ENCODE measurements around the gene FLNB.

The FLNB gene

GRCh38 chr3:58144478-58145325 lies 136.5 kb downstream of the FLNB start:
- DNase-seq, result peak; percentile 35 to 68

- no peak for DNase-seq
Measured at GRCh38 chr3:58148049-58148448, 139.8 kb downstream of the FLNB start.

GRCh38 chr3:58150130-58150809 lies 142.0 kb downstream of the FLNB start:
- DNase-seq, result no peak

GRCh38 chr3:58150810-58151199 lies 142.6 kb downstream of the FLNB start:
- DNase-seq, result no peak

DNA sequence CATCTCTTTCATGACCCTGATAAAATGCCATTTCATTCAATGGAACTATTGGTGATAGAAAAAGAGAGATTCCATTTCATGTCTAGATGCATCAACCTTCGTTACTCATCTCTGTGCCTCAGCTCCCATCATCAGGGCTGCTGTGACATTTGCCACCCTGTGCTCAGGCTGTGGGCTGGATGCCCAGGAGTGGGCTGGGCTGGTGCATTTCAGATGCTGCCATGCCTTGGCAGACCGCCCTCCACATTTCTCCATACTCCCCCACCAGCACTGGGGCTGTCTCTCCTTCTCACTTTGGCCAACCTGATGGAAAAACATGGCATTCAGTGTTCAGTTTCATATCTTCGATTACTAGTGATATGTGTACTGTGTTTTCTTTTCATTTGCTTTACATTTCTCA lies 143.4 kb downstream of the FLNB start:
- no peak for DNase-seq

- DNase-seq, result no peak
Measured at GRCh38 chr3:58152225-58153015, 144.2 kb downstream of the FLNB start.

- no peak for DNase-seq
Measured at GRCh38 chr3:58153371-58153770, 145.1 kb downstream of the FLNB start.

DNA sequence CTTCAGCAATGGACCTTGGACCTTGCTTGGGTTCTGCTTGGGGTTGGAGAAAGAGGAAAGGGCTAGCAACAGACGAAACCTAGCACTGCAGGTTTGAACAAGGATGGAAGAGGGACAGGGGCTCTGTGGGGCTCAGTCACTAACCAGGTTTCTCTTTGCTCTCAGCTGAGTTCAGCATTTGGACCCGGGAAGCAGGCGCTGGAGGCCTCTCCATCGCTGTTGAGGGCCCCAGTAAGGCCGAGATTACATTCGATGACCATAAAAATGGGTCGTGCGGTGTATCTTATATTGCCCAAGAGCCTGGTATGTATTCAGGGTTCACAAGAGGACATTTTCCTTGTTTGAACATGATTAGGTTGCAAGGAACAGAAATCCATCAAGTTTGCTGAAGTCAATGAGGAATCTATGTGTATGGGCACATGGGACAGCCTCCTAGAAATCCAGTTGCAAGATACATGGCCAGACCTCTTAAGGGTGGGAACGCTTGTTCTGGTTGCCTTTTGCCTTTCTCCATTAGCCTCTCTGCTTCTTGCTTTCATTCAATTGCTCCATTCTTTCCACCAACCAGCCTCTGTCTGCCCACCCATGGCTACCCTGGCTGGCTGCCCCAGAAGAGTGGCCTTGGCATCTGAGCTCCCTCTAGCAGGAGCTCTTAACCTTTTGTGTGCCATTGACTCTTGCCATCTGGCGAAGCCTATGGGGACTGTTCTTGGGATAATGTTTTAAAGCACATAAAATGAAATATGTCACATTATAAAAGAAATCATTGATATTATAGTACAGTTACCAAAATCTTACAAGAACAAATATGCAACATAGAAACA lies 146.6 kb downstream of the FLNB start:
- no peak for DNase-seq

- no peak for DNase-seq
Measured at GRCh38 chr3:58155838-58156237, 147.6 kb downstream of the FLNB start.

DNA sequence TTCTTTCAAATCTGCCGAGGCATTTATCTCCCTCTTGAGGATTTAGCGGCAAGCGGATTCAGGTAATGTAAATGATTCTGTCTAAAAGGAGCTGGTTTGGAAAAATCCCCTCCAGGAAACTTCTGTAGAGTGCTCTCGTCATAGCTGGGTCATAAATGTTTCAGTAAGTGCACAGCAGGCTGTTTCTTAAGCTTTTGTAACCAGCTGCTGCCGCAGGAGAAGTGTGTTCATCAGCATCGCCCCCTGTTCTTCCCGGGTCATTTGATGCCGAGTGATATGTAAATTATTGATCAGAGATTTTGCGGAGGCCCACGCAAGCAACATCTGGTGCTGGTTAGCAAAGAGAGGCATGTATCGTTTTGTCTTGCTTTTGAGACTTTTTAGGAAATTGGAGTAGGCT lies 149.5 kb downstream of the FLNB start:
- no peak for DNase-seq

DNA sequence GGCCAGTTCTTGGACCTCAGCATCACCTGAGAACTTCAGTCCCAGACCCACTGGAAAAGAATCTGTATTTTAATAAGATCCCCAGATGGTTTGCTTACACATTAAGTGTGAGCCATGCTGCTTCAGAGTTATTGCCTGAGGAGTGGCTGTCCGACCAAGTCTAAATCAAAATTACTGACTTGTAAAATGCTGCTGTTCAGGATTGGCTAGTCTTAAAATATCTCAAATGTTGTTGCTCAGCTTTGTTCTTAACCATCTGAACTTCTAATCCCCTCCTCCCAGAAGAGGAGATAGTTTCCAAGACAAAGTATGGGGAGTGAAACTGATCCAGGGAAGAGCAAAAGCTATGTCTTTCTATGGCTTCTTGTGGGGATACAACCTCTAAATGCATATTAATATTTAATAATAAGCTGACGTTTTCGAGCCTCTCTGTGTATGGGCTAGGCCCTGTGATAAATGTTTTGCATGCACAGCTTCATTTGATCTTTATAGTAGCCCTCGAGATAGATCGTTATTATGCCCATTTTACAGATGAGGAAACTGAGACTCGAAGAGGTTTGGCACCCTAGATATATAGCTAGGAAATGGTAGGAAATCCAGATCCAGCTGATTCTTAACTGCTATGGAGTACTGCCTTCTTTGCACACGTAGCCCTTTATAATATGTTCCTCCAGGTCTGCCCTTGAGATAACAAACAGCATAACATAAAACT lies 150.4 kb downstream of the FLNB start:
- DNase-seq, result no peak

DNA sequence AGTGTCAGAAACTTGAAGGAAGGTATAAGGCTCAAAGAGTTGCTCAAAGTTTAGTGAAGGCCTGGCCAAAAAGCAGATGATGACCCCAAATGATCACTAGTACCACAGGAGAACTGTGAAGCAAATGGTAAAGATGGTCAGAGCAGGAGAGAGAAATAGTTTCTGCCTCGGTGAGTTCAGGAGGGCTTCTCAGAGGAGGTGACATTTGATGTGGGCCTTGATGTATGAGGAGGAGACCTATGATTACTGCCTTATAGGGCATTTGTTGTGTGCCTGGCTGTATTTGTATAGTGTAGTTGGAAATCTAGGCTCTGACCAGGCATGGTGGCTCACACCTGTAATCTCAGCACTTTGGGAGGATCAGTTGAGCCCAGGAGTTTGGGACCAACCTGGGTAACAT lies 152.2 kb downstream of the FLNB start:
- no peak for DNase-seq

- no peak for DNase-seq
Measured at GRCh38 chr3:58161435-58162398, 153.5 kb downstream of the FLNB start.

GRCh38 chr3:58163234-58163633 lies 155.0 kb downstream of the FLNB start:
- no peak for DNase-seq

DNA sequence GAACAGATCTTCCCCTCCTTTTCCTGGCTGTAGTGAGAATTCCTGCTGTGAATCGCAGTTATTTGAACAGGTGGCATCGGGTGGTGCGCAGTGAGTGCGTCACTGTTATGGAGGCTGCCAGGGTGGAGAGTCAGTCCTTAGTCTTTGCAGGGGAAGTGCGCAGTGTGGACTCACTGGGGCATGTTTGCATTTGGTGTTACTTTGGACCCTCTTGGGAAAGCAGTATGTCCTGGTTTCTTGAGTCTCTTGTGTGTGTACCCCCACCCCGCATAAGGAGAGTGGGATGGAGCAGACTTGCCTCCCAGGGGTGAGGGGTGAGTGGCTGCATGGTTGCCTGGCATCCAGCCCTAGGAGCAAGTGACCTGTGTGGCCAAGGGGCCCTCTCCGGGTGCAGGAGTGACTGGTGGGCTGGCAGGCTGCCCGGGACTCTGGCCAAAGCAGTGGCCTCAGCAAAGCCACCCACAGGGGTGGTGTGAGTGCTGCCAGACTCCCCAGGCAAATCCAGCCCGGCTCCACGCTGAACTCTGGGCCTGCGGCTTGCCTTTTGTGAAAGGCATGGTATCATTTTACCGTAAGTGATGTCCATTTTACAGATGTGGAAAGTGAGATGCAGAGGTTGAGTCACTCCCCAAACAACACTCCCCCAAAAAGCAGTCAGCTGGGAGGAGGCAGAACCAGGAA lies 156.1 kb downstream of the FLNB start:
- peak; percentile 81 to 88 for DNase-seq

DNA sequence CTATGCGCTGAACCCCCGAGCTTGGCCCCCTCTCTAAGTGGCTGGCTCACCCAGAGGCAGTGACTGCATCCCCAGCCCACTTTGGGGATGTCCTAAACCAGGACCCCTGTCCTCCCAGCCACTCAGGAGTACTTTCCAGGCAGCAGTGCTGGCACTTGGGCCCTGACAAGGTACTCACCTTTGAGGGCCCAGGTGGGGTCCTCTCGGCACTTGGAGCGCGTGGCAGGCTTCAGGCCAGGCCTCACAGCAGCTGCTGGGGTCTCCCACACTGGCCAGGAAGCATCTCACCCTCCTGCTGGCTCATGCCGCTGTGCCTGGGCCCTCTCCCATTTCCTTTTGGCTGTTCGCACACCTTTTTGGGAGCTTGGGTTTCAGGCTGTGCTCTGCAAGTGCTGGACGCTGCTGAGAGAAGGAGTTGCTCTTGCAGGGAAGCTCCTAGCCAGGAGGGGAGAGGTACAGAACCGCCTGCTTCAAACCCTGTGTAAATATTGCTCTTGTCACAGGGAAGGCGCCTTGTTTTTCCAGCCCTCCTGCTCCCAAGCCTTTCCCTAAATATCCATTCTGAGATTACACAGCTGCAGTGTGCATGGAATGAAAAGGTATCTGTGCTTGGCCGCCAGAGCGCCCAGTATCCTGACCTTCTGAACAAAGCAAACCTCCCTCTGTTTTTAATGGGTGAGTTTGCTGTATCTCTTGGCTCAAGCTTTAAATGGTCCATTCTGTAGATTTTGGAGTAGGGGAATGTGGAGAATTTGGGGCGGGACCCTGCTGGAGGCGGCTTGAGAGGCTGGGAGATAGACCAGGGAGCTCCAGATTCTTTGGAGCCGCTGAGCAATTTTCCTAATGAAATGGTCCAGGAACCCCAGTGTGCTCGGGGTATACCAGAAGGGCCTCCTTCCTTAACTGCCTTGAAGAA lies 156.9 kb downstream of the FLNB start:
- peak; percentile 10 to 55 for DNase-seq

- DNase-seq, result peak in 1 of 2 experiments; percentile 6
Measured at GRCh38 chr3:58167431-58168351, 159.5 kb downstream of the FLNB start.

DNA sequence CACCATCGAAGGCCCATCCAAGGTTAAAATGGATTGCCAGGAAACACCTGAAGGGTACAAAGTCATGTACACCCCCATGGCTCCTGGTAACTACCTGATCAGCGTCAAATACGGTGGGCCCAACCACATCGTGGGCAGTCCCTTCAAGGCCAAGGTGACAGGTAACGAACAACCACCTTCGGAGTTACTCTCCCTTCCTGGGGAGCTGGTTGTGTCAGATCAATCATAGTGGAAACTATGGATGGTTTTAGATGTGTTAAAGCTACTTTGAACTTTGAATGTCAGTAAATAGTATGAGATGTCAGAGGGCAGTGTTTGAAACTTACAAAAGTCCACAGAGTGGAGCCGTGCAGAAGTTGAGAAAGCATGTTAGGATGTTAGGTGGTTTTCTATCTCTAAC lies 160.3 kb downstream of the FLNB start:
- no peak for DNase-seq
